HG03103 (cell line): ENCODE measurements around the gene HMGCS2.
A peak's percentile ranks its signal among the peaks of the same experiment; 100 is the strongest.

ENCODE experiments used
- ATAC-seq: cut with Tn5 transposase; IDR thresholded peaks from one replicate; pipeline ENCODE4 v1.9.1; 2021; ENCODE audit warnings: low read depth; ENCODE audit not compliant: unreplicated experiment

Gene HMGCS2

GRCh38 chr1:119768778-119769177 lies at the start of gene HMGCS2:
Gene HMGCS2 (minus strand): TSS chr1:119768905. CDS start chr1:119768844, 61 bp downstream.
- ATAC-seq, result no peak

GRCh38 chr1:119818181-119818580 lies 49.5 kb upstream of the HMGCS2 start:
- ATAC-seq, result no peak

- no peak for ATAC-seq
Measured at GRCh38 chr1:119816407-119816806, 47.7 kb upstream of the HMGCS2 start.

GRCh38 chr1:119815928-119816327 lies 47.2 kb upstream of the HMGCS2 start:
- ATAC-seq, result no peak

GRCh38 chr1:119815361-119815760 lies 46.7 kb upstream of the HMGCS2 start:
- ATAC-seq, result no peak

GRCh38 chr1:119814288-119814687 lies 45.6 kb upstream of the HMGCS2 start:
- ATAC-seq, result no peak

- no peak for ATAC-seq
Measured at GRCh38 chr1:119811985-119812557, 43.4 kb upstream of the HMGCS2 start.

- no peak for ATAC-seq
Measured at GRCh38 chr1:119811387-119811786, 42.7 kb upstream of the HMGCS2 start, which contains the start of gene REG4. Gene REG4 (minus strand): TSS chr1:119811460. CDS start chr1:119808769, 2,691 bp downstream.

- peak; percentile 67 for ATAC-seq
Measured at GRCh38 chr1:119808972-119809550, 40.4 kb upstream of the HMGCS2 start.

- no peak for ATAC-seq
Measured at GRCh38 chr1:119808491-119808890, 39.8 kb upstream of the HMGCS2 start.

GRCh38 chr1:119806489-119806888 lies 37.8 kb upstream of the HMGCS2 start:
- no peak for ATAC-seq

GRCh38 chr1:119805746-119806145 lies 37.0 kb upstream of the HMGCS2 start:
- no peak for ATAC-seq

- ATAC-seq, result no peak
Measured at GRCh38 chr1:119805247-119805646, 36.5 kb upstream of the HMGCS2 start.

- no peak for ATAC-seq
Measured at GRCh38 chr1:119799599-119800177, 31.0 kb upstream of the HMGCS2 start.

GRCh38 chr1:119799003-119799402 lies 30.3 kb upstream of the HMGCS2 start:
- no peak for ATAC-seq

GRCh38 chr1:119797606-119798005 lies 28.9 kb upstream of the HMGCS2 start:
- ATAC-seq, result no peak

- ATAC-seq, result no peak
Measured at GRCh38 chr1:119797162-119797561, 28.5 kb upstream of the HMGCS2 start.

GRCh38 chr1:119795261-119796200 lies 26.8 kb upstream of the HMGCS2 start:
- ATAC-seq, result no peak

- ATAC-seq, result no peak
Measured at GRCh38 chr1:119794876-119795240, 26.2 kb upstream of the HMGCS2 start.

- no peak for ATAC-seq
Measured at GRCh38 chr1:119794230-119794875, 25.6 kb upstream of the HMGCS2 start.

- no peak for ATAC-seq
Measured at GRCh38 chr1:119791377-119791776, 22.7 kb upstream of the HMGCS2 start.
